K562 (cell line): ENCODE measurements around the gene GPR25. TPM values are rescaled to one million over a fixed set of nuclear protein-coding genes. Genes with fewer than 3 reads are reported as not detected.

Experiments
- ATAC-seq: fragments of 200-7000 bp; cut with Tn5 transposase; 3 replicates; pipeline ENCODE4 v1.9.1; 2020; ENCODE audit warnings: moderate library complexity
- BruUV-seq: library from RNA; stranded (reverse); fragments of 400-500 nt; replicated peaks from 2 replicates; lab custom pipeline; 2021; lab: Mats Ljungman, UMichigan
- CTCF ChIA-PET: fragments of 300-600 bp; formaldehyde crosslinking; extraction: SDS; loops from one replicate; lab custom pipeline; 2021; ENCODE audit warnings: low intra/inter-chr PET ratio; lab: Yijun Ruan, JAX
- POLR2A ChIA-PET: fragments of 300-600, 350-650 bp; sonication (Branson Sonifier 250); formaldehyde crosslinking; extraction: SDS; loops from one replicate; lab custom pipeline; 2021; ENCODE audit warnings: antibody characterized with exemption, inconsistent platforms; lab: Yijun Ruan, JAX
- DNase-seq, 4 experiments: peaks; one replicate each; pipeline versions ENCODE4 v3.0.0 to v3.0.0-alpha.2; 2011 to 2018; ENCODE audit warnings: low spot score in 3 of 4, mixed read lengths in 3 of 4; ENCODE audit errors: extremely low read depth in 1 of 4
- FAIRE-seq: peaks from 2 replicates; lab custom pipeline; 2011; peaks lifted over from hg19 to GRCh38; lab: Jason Lieb, UNC
- H2AFZ ChIP-seq: 2 replicates; pipeline ENCODE4 v1.6.0; 2011; ENCODE audit warnings: low read depth, low read length, control low read depth, inconsistent platforms
- H3K27ac ChIP-seq: fragments of 200-600 bp; 3 replicates; pipeline ENCODE4 v1.8.0; 2011; ENCODE audit warnings: low read depth, mild to moderate bottlenecking, control low read depth, inconsistent platforms, low read length, moderate library complexity, mixed read lengths; ENCODE audit errors: extremely low read depth
- H3K27me3 ChIP-seq, 2 experiments: fragments of 300-600 bp in 1 of 2; 2 replicates in 1 of 2; 3 replicates in 1 of 2; pipeline versions ENCODE4 v1.6.0 to v1.8.0; 2011; ENCODE audit warnings: inconsistent platforms in 2 of 2, low read length in 2 of 2, mild to moderate bottlenecking in 1 of 2, mixed read lengths in 1 of 2, moderate library complexity in 1 of 2; ENCODE audit not compliant: control insufficient read depth in 2 of 2, insufficient read depth in 2 of 2
- H3K36me3 ChIP-seq: fragments of 300-600 bp; 3 replicates; pipeline ENCODE4 v1.8.0; 2011; ENCODE audit warnings: mild to moderate bottlenecking, low read length, inconsistent platforms; ENCODE audit not compliant: control insufficient read depth, insufficient read depth
- H3K4me1 ChIP-seq, 2 experiments: fragments of 200-600 bp in 1 of 2; replicated peaks in 1 of 2; 2 replicates in 1 of 2; 3 replicates in 1 of 2; pipeline versions ENCODE4 v1.5.1 to v1.8.0; 2011; ENCODE audit warnings: inconsistent platforms in 2 of 2, low read length in 2 of 2, mild to moderate bottlenecking in 1 of 2, mixed read lengths in 1 of 2, moderate library complexity in 1 of 2; ENCODE audit not compliant: control insufficient read depth in 2 of 2, insufficient read depth in 2 of 2
- H3K4me2 ChIP-seq: 2 replicates; pipeline ENCODE4 v1.6.1; 2011; ENCODE audit warnings: low read length, control low read depth, inconsistent platforms, mixed read lengths; ENCODE audit not compliant: insufficient read depth
- H3K4me3 ChIP-seq: fragments of 200-600 bp; sonication (generic), shearing (Covaris generic); 2 replicates; pipeline ENCODE4 v1.5.1; 2016; ENCODE audit warnings: control low read depth, inconsistent platforms
- H3K79me2 ChIP-seq: fragments of 200-600 bp; 3 replicates; pipeline ENCODE4 v1.8.0; 2011; ENCODE audit warnings: low read length, inconsistent platforms; ENCODE audit not compliant: control insufficient read depth, insufficient read depth
- H3K9ac ChIP-seq, 2 experiments: 2 replicates each; pipeline versions ENCODE4 v1.6.0 to v1.6.1; 2011; ENCODE audit warnings: low read depth in 2 of 2, low read length in 2 of 2, control low read depth in 1 of 2, inconsistent platforms in 1 of 2, mild to moderate bottlenecking in 1 of 2, mixed read lengths in 1 of 2; ENCODE audit not compliant: insufficient read depth in 1 of 2
- H3K9me1 ChIP-seq: one replicate; pipeline ENCODE4 v1.6.0; 2011; ENCODE audit warnings: inconsistent platforms, mild to moderate bottlenecking, low read length, moderate library complexity; ENCODE audit not compliant: control insufficient read depth, insufficient read depth
- H3K9me3 ChIP-seq: replicated peaks from 2 replicates; pipeline ENCODE4 v1.5.1; 2011; ENCODE audit warnings: low read depth, low read length, inconsistent platforms; ENCODE audit not compliant: control insufficient read depth, insufficient read depth
- H4K20me1 ChIP-seq: replicated peaks from 2 replicates; pipeline ENCODE4 v1.6.1; 2011; ENCODE audit warnings: low read length, inconsistent platforms, mixed read lengths; ENCODE audit not compliant: control insufficient read depth, insufficient read depth
- DACH1 ChIP-seq: fragments of 450-650 bp; IDR thresholded peaks from 2 replicates; pipeline ENCODE4 v1.6.1; 2018; ENCODE audit not compliant: partially characterized antibody
- KLF16 ChIP-seq: IDR thresholded peaks from 2 replicates; pipeline ENCODE4 v1.6.1; 2016; ENCODE audit warnings: antibody characterized with exemption
- MAZ ChIP-seq, 2 experiments: fragments of 450-650 bp in 1 of 2; sonication (generic) in 1 of 2; formaldehyde crosslinking; IDR thresholded peaks in 1 of 2; conservative IDR thresholded peaks in 1 of 2; 2 replicates each; pipeline versions ENCODE4 v1.4.0 to v1.5.0; 2020; ENCODE audit warnings: mild to moderate bottlenecking in 1 of 2, missing genetic modification reagents in 1 of 2
- MCM5 ChIP-seq: fragments of 450-650 bp; IDR thresholded peaks from 2 replicates; pipeline ENCODE4 v1.6.1; 2016; ENCODE audit warnings: low read depth
- MED1 ChIP-seq: sonication (generic); formaldehyde crosslinking; IDR thresholded peaks from 2 replicates; pipeline ENCODE4 v1.8.1; 2023; ENCODE audit warnings: missing genetic modification reagents, borderline replicate concordance
- NFRKB ChIP-seq: fragments of 450-650 bp; IDR thresholded peaks from 2 replicates; pipeline ENCODE4 v1.6.1; 2016; ENCODE audit warnings: low read depth
- RBM25 ChIP-seq: fragments of 200-400 bp; formaldehyde crosslinking; IDR thresholded peaks from 2 replicates; pipeline ENCODE4 v1.6.1; 2018; ENCODE audit warnings: low read length, low read depth, moderate library complexity; ENCODE audit not compliant: severe bottlenecking
- RBM39 ChIP-seq: fragments of 200-400 bp; formaldehyde crosslinking; optimal IDR thresholded peaks from 2 replicates; pipeline ENCODE3; 2018; ENCODE audit warnings: low read depth, low read length
- TAF7 ChIP-seq: fragments of 450-650 bp; IDR thresholded peaks from 2 replicates; pipeline ENCODE4 v1.6.1; 2016; ENCODE audit warnings: missing genetic modification characterization, missing compliant biosample characterization
- TGIF2 ChIP-seq: sonication (generic); formaldehyde crosslinking; IDR thresholded peaks from 2 replicates; pipeline ENCODE4 v1.8.1; 2022; ENCODE audit warnings: mild to moderate bottlenecking, missing genetic modification reagents, moderate library complexity
- ZFPM2 ChIP-seq: fragments of 250-450 bp; sonication (Bioruptor Pico); IDR thresholded peaks from 2 replicates; pipeline ENCODE4 v1.5.1; 2022; ENCODE audit warnings: mild to moderate bottlenecking
- ZNF239 ChIP-seq: fragments of 250-450 bp; sonication (Bioruptor Pico); IDR thresholded peaks from 2 replicates; pipeline ENCODE4 v1.4.0; 2020; ENCODE audit warnings: mild to moderate bottlenecking
- ZNF445 ChIP-seq: fragments of 250-450 bp; sonication (Bioruptor Pico); IDR thresholded peaks from 2 replicates; pipeline ENCODE4 v1.4.0; 2020; ENCODE audit warnings: low read depth, mild to moderate bottlenecking, moderate library complexity
- ZNF717 ChIP-seq: fragments of 250-450 bp; sonication (Bioruptor Pico); IDR thresholded peaks from 2 replicates; pipeline ENCODE4 v1.5.0; 2021
- ZNF785 ChIP-seq: fragments of 250-450 bp; sonication (Bioruptor Pico); IDR thresholded peaks from 2 replicates; pipeline ENCODE4 v1.4.0; 2020; ENCODE audit warnings: mild to moderate bottlenecking
- WGBS: fragments of 100-300 bp; shearing (Covaris generic); methylation state at CpG from one replicate; pipeline ENCODE4 v1.1.6; 2016; ENCODE audit warnings: low coverage, mixed read lengths; ENCODE audit not compliant: insufficient coverage; ENCODE audit errors: missing lambda C conversion rate; 5-methylcytosine and 5-hydroxymethylcytosine counted together
- in situ Hi-C: fragments of 300-500 bp; cut with MboI; formaldehyde crosslinking; loops from 4 replicates; pipeline ENCODE4 v1.15.0; 2018; ENCODE audit warnings: inconsistent platforms, mixed read lengths
- intact Hi-C: fragments of 100-400 bp; cut with micrococcal nuclease; formaldehyde crosslinking; loops from 2 replicates; pipeline ENCODE4 v1.14.2; 2022
- polyA plus RNA-seq, 8 experiments: library from polyadenylated mRNA; depleted of rRNA in 4 of 8; stranded (reverse) in 5 of 8; unstranded in 3 of 8; fragments of >200 nt; fragmentation: Nextera tagmentation in 2 of 8; fragmentation: Illumina TruSeq in 1 of 8; extraction: Ambion mirVana in 2 of 8; extraction: Trizol in 1 of 8; gene quantifications; 2 replicates each; pipeline versions ENCODE4 v1.2.1 to v1.2.3, GENCODE V29; 2011 to 2014; ENCODE audit warnings: inconsistent platforms in 1 of 8, missing spikeins in 1 of 8
- total RNA-seq, 7 experiments: library from RNA; depleted of rRNA in 6 of 7; stranded (reverse); fragments of >200 nt in 6 of 7; fragmentation: Illumina TruSeq in 2 of 7; extraction: Trizol in 2 of 7; gene quantifications; 2 replicates each; pipeline versions ENCODE4 v1.2.1 to v1.2.3, GENCODE V29; 2011 to 2021; ENCODE audit warnings: low replicate concordance in 1 of 7
- TF ChIP-seq, protein P1 (sequence below): IDR thresholded peaks from 2 replicates; pipeline ENCODE4 v1.6.1; 2011; ENCODE audit not compliant: insufficient read length; ENCODE audit errors: extremely low read depth
- TF ChIP-seq, protein P2 (sequence below): IDR thresholded peaks from 2 replicates; pipeline ENCODE4 v1.6.1; 2011; ENCODE audit warnings: borderline replicate concordance, low read depth, mild to moderate bottlenecking, moderate library complexity, low read length; ENCODE audit not compliant: insufficient read depth, poor library complexity, severe bottlenecking
- TF ChIP-seq, protein P3 (sequence below): fragments of 450-650 bp; IDR thresholded peaks from 2 replicates; pipeline ENCODE4 v1.6.1; 2016; ENCODE audit warnings: borderline replicate concordance

GPR25 gene
- total and polyA plus RNA-seq, 9 of the 15 experiments (the other 6 are each of a cell fraction or from before 2014, with no cell fraction given) = not detected

DNA sequence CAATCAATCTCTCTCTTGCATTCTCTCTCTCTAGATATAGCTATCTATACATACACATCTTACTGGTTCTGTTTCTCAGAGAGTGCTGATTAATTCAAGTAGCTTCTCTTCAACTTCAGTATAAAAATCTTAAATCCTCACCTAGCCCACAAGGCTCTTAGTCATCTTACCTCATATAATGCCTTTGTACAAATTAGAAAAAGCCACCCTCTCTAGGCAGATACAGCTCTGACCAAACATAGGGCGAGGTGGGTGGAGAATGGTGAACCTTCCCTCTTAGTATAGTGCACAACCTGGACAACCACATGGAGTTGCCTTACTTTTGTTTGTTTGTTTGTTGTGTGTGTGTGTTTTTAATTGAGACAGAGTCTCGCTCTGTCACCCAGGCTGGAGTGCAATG lies 16.8 kb downstream of the GPR25 start:
- H2AFZ ChIP-seq = no peak overlapping the region
- no peaks in the 10 kb centered on the region for H3K9me1 ChIP-seq
- no peaks in the 10 kb centered on the region for H3K79me2 ChIP-seq
- peaks cover 7 to 14% of the 10 kb centered on the region in 2 experiments; a peak in 4 of 5 replicates for H3K4me1 ChIP-seq
- H3K4me3 ChIP-seq = no peak overlapping the region
- POLR2A ChIA-PET = interaction anchor here (1.2 kb wide), 1 partner anchor 10 kb away, joined by 3 read pairs; no protein-coding TSS in a partner anchor
- H3K4me2 ChIP-seq = no peak overlapping the region
- CTCF ChIA-PET = no interaction called here
- H3K9me3 ChIP-seq = no peaks in the 10 kb centered on the region
- no peak for FAIRE-seq
- peaks cover 59 to 65% of the 10 kb centered on the region in 2 experiments for H3K27me3 ChIP-seq
- no peak overlapping the region for H3K9ac ChIP-seq
- H4K20me1 ChIP-seq = peaks cover 18% of the 10 kb centered on the region
- H3K36me3 ChIP-seq = no peaks in the 10 kb centered on the region
- DNase-seq = no peak
- 0% methylated on average over 2 of the region's 2 CpGs for WGBS
- no peak for ATAC-seq
- in situ Hi-C loops (no loop called here), intact Hi-C loops (no loop called here)
- BruUV-seq = no TSS peak
- no peak overlapping the region for H3K27ac ChIP-seq
- TF ChIP-seq ZFPM2 (CRISPR knock-in tag) (no peak), TGIF2 (CRISPR knock-in tag) (no peak), RBM25 (no peak), KLF16 (no peak), DACH1 (no peak), MED1 (CRISPR knock-in tag) (no peak), ZNF239 (CRISPR knock-in tag) (no peak), NFRKB (no peak), MCM5 (no peak), RBM39 (no peak), ZNF717 (CRISPR knock-in tag) (no peak), MAZ (CRISPR knock-in tag; conservative IDR thresholded peaks at IDR 0.05 in 1 of 2, IDR thresholded peaks at IDR 0.05 in 1 of 2) (no peak), ZNF445 (CRISPR knock-in tag) (no peak), TAF7 (no peak), ZNF785 (CRISPR knock-in tag) (no peak)
- TF ChIP-seq, protein P1, sequence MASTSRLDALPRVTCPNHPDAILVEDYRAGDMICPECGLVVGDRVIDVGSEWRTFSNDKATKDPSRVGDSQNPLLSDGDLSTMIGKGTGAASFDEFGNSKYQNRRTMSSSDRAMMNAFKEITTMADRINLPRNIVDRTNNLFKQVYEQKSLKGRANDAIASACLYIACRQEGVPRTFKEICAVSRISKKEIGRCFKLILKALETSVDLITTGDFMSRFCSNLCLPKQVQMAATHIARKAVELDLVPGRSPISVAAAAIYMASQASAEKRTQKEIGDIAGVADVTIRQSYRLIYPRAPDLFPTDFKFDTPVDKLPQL = no peak
- TF ChIP-seq, protein P2, sequence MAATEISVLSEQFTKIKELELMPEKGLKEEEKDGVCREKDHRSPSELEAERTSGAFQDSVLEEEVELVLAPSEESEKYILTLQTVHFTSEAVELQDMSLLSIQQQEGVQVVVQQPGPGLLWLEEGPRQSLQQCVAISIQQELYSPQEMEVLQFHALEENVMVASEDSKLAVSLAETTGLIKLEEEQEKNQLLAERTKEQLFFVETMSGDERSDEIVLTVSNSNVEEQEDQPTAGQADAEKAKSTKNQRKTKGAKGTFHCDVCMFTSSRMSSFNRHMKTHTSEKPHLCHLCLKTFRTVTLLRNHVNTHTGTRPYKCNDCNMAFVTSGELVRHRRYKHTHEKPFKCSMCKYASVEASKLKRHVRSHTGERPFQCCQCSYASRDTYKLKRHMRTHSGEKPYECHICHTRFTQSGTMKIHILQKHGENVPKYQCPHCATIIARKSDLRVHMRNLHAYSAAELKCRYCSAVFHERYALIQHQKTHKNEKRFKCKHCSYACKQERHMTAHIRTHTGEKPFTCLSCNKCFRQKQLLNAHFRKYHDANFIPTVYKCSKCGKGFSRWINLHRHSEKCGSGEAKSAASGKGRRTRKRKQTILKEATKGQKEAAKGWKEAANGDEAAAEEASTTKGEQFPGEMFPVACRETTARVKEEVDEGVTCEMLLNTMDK = no peak
- TF ChIP-seq, protein P3, sequence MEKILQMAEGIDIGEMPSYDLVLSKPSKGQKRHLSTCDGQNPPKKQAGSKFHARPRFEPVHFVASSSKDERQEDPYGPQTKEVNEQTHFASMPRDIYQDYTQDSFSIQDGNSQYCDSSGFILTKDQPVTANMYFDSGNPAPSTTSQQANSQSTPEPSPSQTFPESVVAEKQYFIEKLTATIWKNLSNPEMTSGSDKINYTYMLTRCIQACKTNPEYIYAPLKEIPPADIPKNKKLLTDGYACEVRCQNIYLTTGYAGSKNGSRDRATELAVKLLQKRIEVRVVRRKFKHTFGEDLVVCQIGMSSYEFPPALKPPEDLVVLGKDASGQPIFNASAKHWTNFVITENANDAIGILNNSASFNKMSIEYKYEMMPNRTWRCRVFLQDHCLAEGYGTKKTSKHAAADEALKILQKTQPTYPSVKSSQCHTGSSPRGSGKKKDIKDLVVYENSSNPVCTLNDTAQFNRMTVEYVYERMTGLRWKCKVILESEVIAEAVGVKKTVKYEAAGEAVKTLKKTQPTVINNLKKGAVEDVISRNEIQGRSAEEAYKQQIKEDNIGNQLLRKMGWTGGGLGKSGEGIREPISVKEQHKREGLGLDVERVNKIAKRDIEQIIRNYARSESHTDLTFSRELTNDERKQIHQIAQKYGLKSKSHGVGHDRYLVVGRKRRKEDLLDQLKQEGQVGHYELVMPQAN = no peak
